DMS53 treated with DMSO at 0.1 percent for 48 hours (cell line): ENCODE data around the gene PRPF38B.
"Not testable (repeated sequence)": the region's sequence is repeated elsewhere in the genome, so short reads cannot be mapped to it uniquely, and the experiment has no call there.

ENCODE experiments used
- DNase-seq: peaks from one replicate; lab custom pipeline; 2025; ENCODE audit not compliant: unreplicated experiment; lab: John Stamatoyannopoulos, UW

Gene PRPF38B

GRCh38 chr1:108678706-108679105, 13.4 kb upstream of the PRPF38B start:
- DNase-seq = no peak

GRCh38 chr1:108679586-108680213, 12.4 kb upstream of the PRPF38B start:
- no peak for DNase-seq

GRCh38 chr1:108681701-108682100, 10.4 kb upstream of the PRPF38B start:
- not testable (repeated sequence) for DNase-seq

- no peak for DNase-seq
These were observed 6.6 kb upstream of the PRPF38B start for GRCh38 chr1:108685529-108685928.

GRCh38 chr1:108686614-108687313, 5.3 kb upstream of the PRPF38B start:
- no peak for DNase-seq

- DNase-seq = no peak
These were observed 775 bp upstream of the PRPF38B start for GRCh38 chr1:108691128-108691941.

- DNase-seq = no peak
These were observed 880 bp downstream of the PRPF38B start for GRCh38 chr1:108692724-108693655.

- DNase-seq = no peak
These were observed 3.4 kb downstream of the PRPF38B start for GRCh38 chr1:108695535-108695934.

GRCh38 chr1:108699375-108700332, 7.5 kb downstream of the PRPF38B start:
- no peak for DNase-seq

- no peak for DNase-seq
These were observed 9.2 kb downstream of the PRPF38B start for GRCh38 chr1:108701176-108701849.

GRCh38 chr1:108702109-108702508, 10.0 kb downstream of the PRPF38B start:
- DNase-seq = not testable (repeated sequence)

GRCh38 chr1:108703939-108704338, 11.8 kb downstream of the PRPF38B start:
- DNase-seq = no peak

GRCh38 chr1:108704496-108704895, 12.4 kb downstream of the PRPF38B start:
- DNase-seq = no peak

- no peak for DNase-seq
These were observed 14.5 kb downstream of the PRPF38B start for GRCh38 chr1:108706643-108707042.

GRCh38 chr1:108708691-108709660, 16.9 kb downstream of the PRPF38B start:
- DNase-seq = no peak

- DNase-seq = no peak
These were observed 20.6 kb downstream of the PRPF38B start, which contains the start of gene FNDC7 for GRCh38 chr1:108712606-108713150. FNDC7 (plus strand) TSS chr1:108712908; CDS start chr1:108712934, 26 bp downstream.

GRCh38 chr1:108715932-108716331, 23.8 kb downstream of the PRPF38B start:
- no peak for DNase-seq
